HepG2 (cell line): ENCODE data around the gene NDUFS2. TPM values are rescaled to one million over a fixed set of nuclear protein-coding genes. Genes with fewer than 3 reads are reported as not detected.

Experiments
- ELF1 ChIP-seq: sonication (generic); formaldehyde crosslinking; IDR thresholded peaks from 2 replicates; pipeline ENCODE4 v1.4.0; 2020; ENCODE audit warnings: missing genetic modification reagents
- FLYWCH1 ChIP-seq: sonication (generic); formaldehyde crosslinking; IDR thresholded peaks from 2 replicates; pipeline ENCODE4 v1.8.1; 2023; ENCODE audit warnings: mild to moderate bottlenecking, missing genetic modification reagents
- FOXC1 ChIP-seq: sonication (generic); formaldehyde crosslinking; IDR thresholded peaks from 2 replicates; pipeline ENCODE4 v1.8.0; 2022; ENCODE audit warnings: mild to moderate bottlenecking, missing genetic modification reagents, borderline replicate concordance
- HNF4A ChIP-seq: sonication (generic); formaldehyde crosslinking; IDR thresholded peaks from 2 replicates; pipeline ENCODE4 v1.4.0; 2020; ENCODE audit warnings: missing genetic modification reagents
- KLF6 ChIP-seq: IDR thresholded peaks from 2 replicates; pipeline ENCODE4 v1.8.0; 2016; ENCODE audit warnings: missing biosample characterization, missing genetic modification reagents
- MAFF ChIP-seq: IDR thresholded peaks from 2 replicates; pipeline ENCODE4 v1.6.1; 2011; ENCODE audit warnings: low read depth, low read length, improper control_type of control experiment
- MZF1 ChIP-seq: sonication (generic); formaldehyde crosslinking; IDR thresholded peaks from 2 replicates; pipeline ENCODE4 v1.8.1; 2023; ENCODE audit warnings: mild to moderate bottlenecking, missing genetic modification reagents, borderline replicate concordance
- NCOA5 ChIP-seq: sonication (generic); formaldehyde crosslinking; IDR thresholded peaks from 2 replicates; pipeline ENCODE4 v1.4.0; 2020; ENCODE audit warnings: missing genetic modification reagents
- ZBTB21 ChIP-seq: sonication (generic); formaldehyde crosslinking; IDR thresholded peaks from 2 replicates; pipeline ENCODE4 v1.4.0; 2020; ENCODE audit warnings: missing genetic modification reagents
- ZBTB7A ChIP-seq: sonication (generic); formaldehyde crosslinking; IDR thresholded peaks from 2 replicates; pipeline ENCODE4 v1.8.0; 2022; ENCODE audit warnings: mild to moderate bottlenecking, missing genetic modification reagents
- ZC3H4 ChIP-seq: sonication (generic); formaldehyde crosslinking; IDR thresholded peaks from 2 replicates; pipeline ENCODE4 v1.4.0; 2020; ENCODE audit warnings: missing genetic modification reagents, borderline replicate concordance
- ZKSCAN1 ChIP-seq: fragments of 150-350 bp; IDR thresholded peaks from 2 replicates; pipeline ENCODE4 v1.6.1; 2014; ENCODE audit warnings: low read length
- ZNF510 ChIP-seq: sonication (generic); formaldehyde crosslinking; IDR thresholded peaks from 2 replicates; pipeline ENCODE4 v1.4.0; 2020; ENCODE audit warnings: low read depth, mild to moderate bottlenecking, missing genetic modification reagents
- ZNF75D ChIP-seq: sonication (generic); formaldehyde crosslinking; IDR thresholded peaks from 2 replicates; pipeline ENCODE4 v1.8.1; 2023; ENCODE audit warnings: missing genetic modification reagents, mild to moderate bottlenecking, borderline replicate concordance
- ZSCAN21 ChIP-seq: sonication (generic); formaldehyde crosslinking; IDR thresholded peaks from 2 replicates; pipeline ENCODE4 v1.8.0; 2022; ENCODE audit warnings: mild to moderate bottlenecking, missing genetic modification reagents, moderate library complexity, borderline replicate concordance
- polyA plus RNA-seq, 8 experiments: library from polyadenylated mRNA; depleted of rRNA in 3 of 8; stranded (reverse) in 7 of 8; unstranded in 1 of 8; fragments of >200 nt; fragmentation: Illumina TruSeq in 4 of 8; extraction: Trizol in 4 of 8; gene quantifications; 2 replicates each; pipeline versions ENCODE4 v1.2.1 to v1.2.3, GENCODE V29; 2011 to 2016; ENCODE audit warnings: low read depth in 4 of 8, missing spikeins in 1 of 8, mixed read lengths in 1 of 8; ENCODE audit not compliant: insufficient read depth in 1 of 8
- total RNA-seq, 5 experiments: library from RNA; depleted of rRNA; stranded (reverse); fragments of >200 nt; fragmentation: Illumina TruSeq; extraction: Trizol; gene quantifications; 2 replicates each; pipeline ENCODE4 v1.2.3, GENCODE V29; 2016; ENCODE audit warnings: low read depth in 1 of 5
- TF ChIP-seq, protein P1 (sequence below): sonication (generic); formaldehyde crosslinking; IDR thresholded peaks from 2 replicates; pipeline ENCODE4 v1.4.0; 2020; ENCODE audit warnings: low read depth, mild to moderate bottlenecking, missing genetic modification reagents
- TF ChIP-seq, protein P2 (sequence below): sonication (generic); formaldehyde crosslinking; IDR thresholded peaks from 2 replicates; pipeline ENCODE4 v1.4.0; 2020; ENCODE audit warnings: missing genetic modification reagents
- TF ChIP-seq, protein P3 (sequence below): sonication (generic); formaldehyde crosslinking; IDR thresholded peaks from 2 replicates; pipeline ENCODE4 v1.4.0; 2020; ENCODE audit warnings: missing genetic modification reagents, borderline replicate concordance
- TF ChIP-seq, protein P4 (sequence below): sonication (generic); formaldehyde crosslinking; IDR thresholded peaks from 2 replicates; pipeline ENCODE4 v1.5.1; 2020; ENCODE audit warnings: mild to moderate bottlenecking, missing genetic modification reagents, moderate library complexity

The NDUFS2 gene
- total and polyA plus RNA-seq, 2 of the 13 experiments (the other 11 are each of a cell fraction or from before 2014, with no cell fraction given): 89.9 to 118 TPM

DNA sequence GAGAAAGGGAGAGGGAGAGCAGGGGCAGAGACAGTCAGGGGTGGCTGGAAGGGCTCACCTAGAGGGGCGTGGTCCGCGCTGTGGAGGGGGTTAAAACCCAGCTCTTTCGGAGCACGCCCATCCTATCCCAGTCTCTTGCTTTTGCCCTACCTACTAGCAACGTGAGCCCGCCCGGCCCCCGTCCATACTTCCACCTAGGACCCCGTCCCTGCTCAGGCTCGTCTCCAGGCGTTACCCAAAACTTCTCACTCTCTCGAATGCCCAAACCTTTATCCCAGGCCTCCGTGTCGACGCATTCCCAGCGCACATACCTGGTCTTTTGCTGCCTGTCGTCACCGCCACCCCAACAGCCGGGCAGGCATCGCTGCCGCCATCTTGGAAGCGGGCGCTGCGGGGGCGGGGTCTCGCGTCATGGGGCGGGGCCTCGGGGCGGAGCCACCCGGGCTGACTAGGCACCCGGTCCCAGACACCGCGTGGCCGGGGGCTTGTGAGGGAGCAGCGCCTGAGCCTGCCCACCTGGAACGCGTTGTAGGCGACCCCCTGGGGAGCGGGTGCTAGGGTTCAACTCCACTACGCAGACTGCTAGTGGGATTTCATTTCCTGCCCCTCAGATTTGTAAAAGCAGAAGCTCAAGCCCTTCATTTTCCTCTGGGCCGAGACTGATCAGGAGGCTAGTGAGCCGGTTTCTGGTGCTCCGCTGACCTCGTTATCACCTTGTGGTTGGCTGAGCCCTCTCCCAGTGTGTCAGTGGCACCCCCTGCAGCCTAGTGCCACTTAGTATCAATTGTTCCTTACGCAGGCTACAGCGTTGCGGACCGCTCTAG is 24.8 kb upstream of the NDUFS2 start, which contains the start of gene B4GALT3 (continued):
- TF ChIP-seq MZF1 (CRISPR knock-in tag) (no peak; the same call in 1 of the 2 replicates), KLF6 (CRISPR knock-in tag) (0 out of 2 replicates have a peak, but pooled peaks have one; percentile 76), NCOA5 (CRISPR knock-in tag) (no peak), ZKSCAN1 (no peak), ZSCAN21 (CRISPR knock-in tag) (peak; percentile 71; the same call in 1 of the 2 replicates), ZNF510 (CRISPR knock-in tag) (peak; percentile 91), FOXC1 (CRISPR knock-in tag) (peak; percentile 34; the same call in 1 of the 2 replicates), ZC3H4 (peak; percentile 69; the same call in 1 of the 2 replicates), ZBTB21 (no peak), ZNF75D (CRISPR knock-in tag) (no peak), FLYWCH1 (CRISPR knock-in tag) (no peak), ZBTB7A (CRISPR knock-in tag) (0 out of 2 replicates have a peak, but pooled peaks have one; percentile 9), ELF1 (CRISPR knock-in tag) (0 out of 2 replicates have a peak, but pooled peaks have one; percentile 21), MAFF (no peak), HNF4A (no peak; the same call in 1 of the 2 replicates)
- TF ChIP-seq, protein P1, sequence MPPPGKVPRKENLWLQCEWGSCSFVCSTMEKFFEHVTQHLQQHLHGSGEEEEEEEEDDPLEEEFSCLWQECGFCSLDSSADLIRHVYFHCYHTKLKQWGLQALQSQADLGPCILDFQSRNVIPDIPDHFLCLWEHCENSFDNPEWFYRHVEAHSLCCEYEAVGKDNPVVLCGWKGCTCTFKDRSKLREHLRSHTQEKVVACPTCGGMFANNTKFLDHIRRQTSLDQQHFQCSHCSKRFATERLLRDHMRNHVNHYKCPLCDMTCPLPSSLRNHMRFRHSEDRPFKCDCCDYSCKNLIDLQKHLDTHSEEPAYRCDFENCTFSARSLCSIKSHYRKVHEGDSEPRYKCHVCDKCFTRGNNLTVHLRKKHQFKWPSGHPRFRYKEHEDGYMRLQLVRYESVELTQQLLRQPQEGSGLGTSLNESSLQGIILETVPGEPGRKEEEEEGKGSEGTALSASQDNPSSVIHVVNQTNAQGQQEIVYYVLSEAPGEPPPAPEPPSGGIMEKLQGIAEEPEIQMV (CRISPR knock-in tag): peak; percentile 60; the same call in 1 of the 2 replicates
- TF ChIP-seq, protein P2, sequence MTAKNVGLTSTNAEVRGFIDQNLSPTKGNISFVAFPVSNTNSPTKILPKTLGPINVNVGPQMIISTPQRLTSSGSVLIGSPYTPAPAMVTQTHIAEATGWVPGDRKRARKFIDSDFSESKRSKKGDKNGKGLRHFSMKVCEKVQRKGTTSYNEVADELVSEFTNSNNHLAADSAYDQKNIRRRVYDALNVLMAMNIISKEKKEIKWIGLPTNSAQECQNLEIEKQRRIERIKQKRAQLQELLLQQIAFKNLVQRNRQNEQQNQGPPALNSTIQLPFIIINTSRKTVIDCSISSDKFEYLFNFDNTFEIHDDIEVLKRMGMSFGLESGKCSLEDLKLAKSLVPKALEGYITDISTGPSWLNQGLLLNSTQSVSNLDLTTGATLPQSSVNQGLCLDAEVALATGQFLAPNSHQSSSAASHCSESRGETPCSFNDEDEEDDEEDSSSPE: peak; percentile 73
- TF ChIP-seq, protein P3, sequence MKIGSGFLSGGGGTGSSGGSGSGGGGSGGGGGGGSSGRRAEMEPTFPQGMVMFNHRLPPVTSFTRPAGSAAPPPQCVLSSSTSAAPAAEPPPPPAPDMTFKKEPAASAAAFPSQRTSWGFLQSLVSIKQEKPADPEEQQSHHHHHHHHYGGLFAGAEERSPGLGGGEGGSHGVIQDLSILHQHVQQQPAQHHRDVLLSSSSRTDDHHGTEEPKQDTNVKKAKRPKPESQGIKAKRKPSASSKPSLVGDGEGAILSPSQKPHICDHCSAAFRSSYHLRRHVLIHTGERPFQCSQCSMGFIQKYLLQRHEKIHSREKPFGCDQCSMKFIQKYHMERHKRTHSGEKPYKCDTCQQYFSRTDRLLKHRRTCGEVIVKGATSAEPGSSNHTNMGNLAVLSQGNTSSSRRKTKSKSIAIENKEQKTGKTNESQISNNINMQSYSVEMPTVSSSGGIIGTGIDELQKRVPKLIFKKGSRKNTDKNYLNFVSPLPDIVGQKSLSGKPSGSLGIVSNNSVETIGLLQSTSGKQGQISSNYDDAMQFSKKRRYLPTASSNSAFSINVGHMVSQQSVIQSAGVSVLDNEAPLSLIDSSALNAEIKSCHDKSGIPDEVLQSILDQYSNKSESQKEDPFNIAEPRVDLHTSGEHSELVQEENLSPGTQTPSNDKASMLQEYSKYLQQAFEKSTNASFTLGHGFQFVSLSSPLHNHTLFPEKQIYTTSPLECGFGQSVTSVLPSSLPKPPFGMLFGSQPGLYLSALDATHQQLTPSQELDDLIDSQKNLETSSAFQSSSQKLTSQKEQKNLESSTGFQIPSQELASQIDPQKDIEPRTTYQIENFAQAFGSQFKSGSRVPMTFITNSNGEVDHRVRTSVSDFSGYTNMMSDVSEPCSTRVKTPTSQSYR (CRISPR knock-in tag): peak; percentile 8; the same call in 1 of the 2 replicates
- TF ChIP-seq, protein P4, sequence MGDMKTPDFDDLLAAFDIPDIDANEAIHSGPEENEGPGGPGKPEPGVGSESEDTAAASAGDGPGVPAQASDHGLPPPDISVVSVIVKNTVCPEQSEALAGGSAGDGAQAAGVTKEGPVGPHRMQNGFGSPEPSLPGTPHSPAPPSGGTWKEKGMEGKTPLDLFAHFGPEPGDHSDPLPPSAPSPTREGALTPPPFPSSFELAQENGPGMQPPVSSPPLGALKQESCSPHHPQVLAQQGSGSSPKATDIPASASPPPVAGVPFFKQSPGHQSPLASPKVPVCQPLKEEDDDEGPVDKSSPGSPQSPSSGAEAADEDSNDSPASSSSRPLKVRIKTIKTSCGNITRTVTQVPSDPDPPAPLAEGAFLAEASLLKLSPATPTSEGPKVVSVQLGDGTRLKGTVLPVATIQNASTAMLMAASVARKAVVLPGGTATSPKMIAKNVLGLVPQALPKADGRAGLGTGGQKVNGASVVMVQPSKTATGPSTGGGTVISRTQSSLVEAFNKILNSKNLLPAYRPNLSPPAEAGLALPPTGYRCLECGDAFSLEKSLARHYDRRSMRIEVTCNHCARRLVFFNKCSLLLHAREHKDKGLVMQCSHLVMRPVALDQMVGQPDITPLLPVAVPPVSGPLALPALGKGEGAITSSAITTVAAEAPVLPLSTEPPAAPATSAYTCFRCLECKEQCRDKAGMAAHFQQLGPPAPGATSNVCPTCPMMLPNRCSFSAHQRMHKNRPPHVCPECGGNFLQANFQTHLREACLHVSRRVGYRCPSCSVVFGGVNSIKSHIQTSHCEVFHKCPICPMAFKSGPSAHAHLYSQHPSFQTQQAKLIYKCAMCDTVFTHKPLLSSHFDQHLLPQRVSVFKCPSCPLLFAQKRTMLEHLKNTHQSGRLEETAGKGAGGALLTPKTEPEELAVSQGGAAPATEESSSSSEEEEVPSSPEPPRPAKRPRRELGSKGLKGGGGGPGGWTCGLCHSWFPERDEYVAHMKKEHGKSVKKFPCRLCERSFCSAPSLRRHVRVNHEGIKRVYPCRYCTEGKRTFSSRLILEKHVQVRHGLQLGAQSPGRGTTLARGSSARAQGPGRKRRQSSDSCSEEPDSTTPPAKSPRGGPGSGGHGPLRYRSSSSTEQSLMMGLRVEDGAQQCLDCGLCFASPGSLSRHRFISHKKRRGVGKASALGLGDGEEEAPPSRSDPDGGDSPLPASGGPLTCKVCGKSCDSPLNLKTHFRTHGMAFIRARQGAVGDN (CRISPR knock-in tag): peak; percentile 96
